Stimulated activated CD4-positive, alpha-beta T cell treated with anti-CD3 and anti-CD28 coated beads, Interleukin-4, amount 100 ng/mL, for 48 hours (primary cell): ENCODE data around the gene SHF.

ENCODE experiments used
- DNase-seq, 2 donors: peaks; one replicate each; pipeline ENCODE4 v3.0.0-alpha.2; 2020; ENCODE audit warnings: low read depth in 2 of 2

The SHF gene

GRCh38 chr15:45169608-45170480 is 17.9 kb downstream of the SHF start:
- no peak for DNase-seq

GRCh38 chr15:45168751-45169551 is 18.8 kb downstream of the SHF start:
- no peak for DNase-seq

- DNase-seq: no peak
These were observed 19.5 kb downstream of the SHF start for GRCh38 chr15:45168286-45168685.

- DNase-seq: no peak
These were observed 20.0 kb downstream of the SHF start for GRCh38 chr15:45167631-45168205.

- peak; percentile 78 to 81 for DNase-seq
These were observed 20.7 kb downstream of the SHF start for GRCh38 chr15:45166834-45167630.

- DNase-seq: no peak
These were observed 22.2 kb downstream of the SHF start for GRCh38 chr15:45165536-45165935.

- no peak for DNase-seq
These were observed 22.9 kb downstream of the SHF start for GRCh38 chr15:45164914-45165313.

- DNase-seq: no peak
These were observed 24.3 kb downstream of the SHF start for GRCh38 chr15:45163508-45163856.

GRCh38 chr15:45162771-45163507 is 24.8 kb downstream of the SHF start:
- peak; percentile 50 to 54 for DNase-seq

GRCh38 chr15:45161666-45162065 is 26.1 kb downstream of the SHF start:
- DNase-seq: no peak

- DNase-seq: no peak
These were observed 29.8 kb downstream of the SHF start for GRCh38 chr15:45157974-45158373.

GRCh38 chr15:45156744-45157455 is 30.9 kb downstream of the SHF start:
- DNase-seq: no peak

GRCh38 chr15:45155739-45156138 is 32.0 kb downstream of the SHF start:
- DNase-seq: no peak

- DNase-seq: no peak
These were observed 35.6 kb downstream of the SHF start for GRCh38 chr15:45151998-45152828.

GRCh38 chr15:45150997-45151396 is 36.8 kb downstream of the SHF start:
- no peak for DNase-seq

GRCh38 chr15:45150481-45150880 is 37.3 kb downstream of the SHF start:
- DNase-seq: no peak

GRCh38 chr15:45149060-45149459 is 38.7 kb downstream of the SHF start:
- no peak for DNase-seq

- DNase-seq: no peak
These were observed 39.4 kb downstream of the SHF start for GRCh38 chr15:45148076-45149059.
